Lung (tissue), 12 donors: Measurements from ENCODE around the gene GPATCH3. TPM values are rescaled to one million over a fixed set of nuclear protein-coding genes. Genes with fewer than 3 reads are reported as not detected.
"Not testable (repeated sequence)": the region's sequence is repeated elsewhere in the genome, so short reads cannot be mapped to it uniquely, and the experiment has no call there.

Experiments
- ATAC-seq: fragments of 200-7000 bp; cut with Tn5 transposase; one replicate; pipeline ENCODE4 v1.9.1; 2020; ENCODE audit warnings: moderate number of reproducible peaks; ENCODE audit not compliant: insufficient read depth, low FRiP score
- DNase-seq, 3 donors: peaks; one replicate each; pipeline ENCODE4 v3.0.0-alpha.2; 2013 to 2017
- H3K27ac ChIP-seq, 2 donors: one replicate each; pipeline ENCODE4 v1.5.1; 2013; ENCODE audit warnings: mild to moderate bottlenecking in 2 of 2, moderate library complexity in 2 of 2, control low read depth in 1 of 2, inconsistent platforms in 1 of 2, low read depth in 1 of 2, low read length in 1 of 2
- H3K27me3 ChIP-seq, 3 donors: one replicate each; pipeline ENCODE4 v1.5.1; 2013; ENCODE audit warnings: low read length in 2 of 3; ENCODE audit not compliant: control insufficient read depth in 3 of 3, insufficient read depth in 3 of 3
- H3K36me3 ChIP-seq, 4 donors: one replicate each; pipeline ENCODE4 v1.5.1; 2013; ENCODE audit warnings: low read length in 4 of 4, mild to moderate bottlenecking in 1 of 4, moderate library complexity in 1 of 4; ENCODE audit not compliant: control insufficient read depth in 4 of 4, insufficient read depth in 4 of 4
- H3K4me1 ChIP-seq, 5 donors: one replicate each; pipeline ENCODE4 v1.5.1; 2013; ENCODE audit warnings: low read length in 5 of 5, mild to moderate bottlenecking in 2 of 5, moderate library complexity in 1 of 5; ENCODE audit not compliant: control insufficient read depth in 5 of 5, insufficient read depth in 5 of 5
- H3K4me3 ChIP-seq: one replicate; pipeline ENCODE4 v1.5.1; 2013; ENCODE audit warnings: mild to moderate bottlenecking, control low read depth, moderate library complexity
- H3K9ac ChIP-seq, 2 donors: one replicate each; pipeline ENCODE4 v1.5.1; 2013; ENCODE audit warnings: low read length in 2 of 2, control low read depth in 1 of 2; ENCODE audit not compliant: insufficient read depth in 1 of 2
- H3K9me3 ChIP-seq, 4 donors: one replicate each; pipeline ENCODE4 v1.5.1; 2013; ENCODE audit warnings: low read length in 3 of 4, mild to moderate bottlenecking in 1 of 4, moderate library complexity in 1 of 4; ENCODE audit not compliant: control insufficient read depth in 4 of 4, insufficient read depth in 3 of 4
- CTCF ChIP-seq: IDR thresholded peaks from 2 replicates; pipeline ENCODE4 v1.5.1; 2012; ENCODE audit warnings: mild to moderate bottlenecking; ENCODE audit errors: control extremely low read depth, extremely low read depth
- WGBS, 2 donors: extraction: QIAGEN DNeasy Blood & Tissue Kit; methylation state at CpG; one replicate each; pipeline ENCODE4 v1.1.7; 2013; 5-methylcytosine and 5-hydroxymethylcytosine counted together
- polyA plus RNA-seq, 2 donors: library from polyadenylated mRNA; stranded (reverse); fragments of 200-250 nt; gene quantifications; one replicate each; pipeline ENCODE4 v1.2.1, GENCODE V29; 2013
- total RNA-seq, 2 donors: library from RNA; depleted of rRNA in 1 of 2; stranded (reverse); fragments of >200 nt in 1 of 2; gene quantifications; one replicate each; pipeline ENCODE4 v1.2.1, GENCODE V29; 2014 to 2021
- donor health status: control.
- donor health status: control.
- donor health status: Bipolar disorder and iron deficiency.
- donor health status: healthy.
- donor health status: DM: yes; HTN: yes; CAD: no.

The GPATCH3 gene
- total and polyA plus RNA-seq, 4 donors, result 10.4 to 17.5 (median 14.1) TPM

DNA sequence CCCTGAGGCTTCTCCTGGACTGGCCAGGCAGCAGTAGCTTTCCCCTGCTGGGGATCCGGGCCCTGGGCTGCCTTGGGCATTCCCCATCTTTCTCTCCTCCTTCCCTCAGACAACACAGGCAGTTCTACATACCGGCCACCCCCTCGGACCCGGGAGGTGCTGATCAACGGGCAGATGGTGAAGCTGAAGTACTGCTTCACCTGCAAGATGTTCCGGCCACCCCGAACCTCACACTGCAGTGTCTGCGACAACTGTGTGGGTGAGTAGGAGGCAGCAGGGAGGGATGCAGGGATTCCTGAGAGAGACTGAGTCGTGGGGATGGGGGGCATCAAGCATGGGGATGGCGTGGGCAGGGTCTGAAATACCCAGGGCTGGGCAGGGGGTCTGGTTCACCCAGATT, 51.8 kb downstream of the GPATCH3 start:
- peaks cover 0 to 11% (median 0%) of the 10 kb centered on the region in 5 donors for H3K4me1 ChIP-seq
- 91 to 94% methylated on average over 10 of the region's 10 CpGs for WGBS, 2 donors
- H3K27me3 ChIP-seq, result no peaks in the 10 kb centered on the region
- H3K9me3 ChIP-seq, result no peaks in the 10 kb centered on the region
- H3K9ac ChIP-seq, result peak overlapping the region in 1 of 2 donors; percentile 38
- H3K36me3 ChIP-seq, result peaks cover 15 to 43% (median 28%) of the 10 kb centered on the region in 4 donors
- DNase-seq, result no peak
- ATAC-seq, result no peak
- TF ChIP-seq CTCF, result no peak
- peak overlapping the region; percentile 0 to 29 for H3K27ac ChIP-seq
- H3K4me3 ChIP-seq, result no peak overlapping the region

DNA sequence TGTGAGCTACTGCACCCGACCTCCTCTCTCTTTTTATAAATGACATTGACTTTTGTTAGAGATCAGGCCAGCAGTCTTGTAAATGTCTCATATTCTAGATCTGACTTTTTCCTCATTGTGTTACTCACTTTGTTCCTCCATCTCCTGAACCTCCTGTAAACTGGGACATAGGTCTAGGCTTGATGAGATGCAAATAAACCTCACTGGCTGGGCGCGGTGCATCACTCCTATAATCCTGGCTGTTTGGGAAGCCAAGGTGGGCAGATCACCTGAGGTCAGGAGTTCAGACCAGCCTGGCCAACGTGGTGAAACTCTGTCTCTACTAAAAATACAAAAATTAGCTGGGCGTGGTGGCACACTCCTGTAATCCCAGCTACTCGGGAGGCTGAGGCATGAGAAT, 52.4 kb downstream of the GPATCH3 start:
- not testable (repeated sequence) for H3K27ac ChIP-seq, H3K27me3 ChIP-seq, ATAC-seq, DNase-seq, H3K9ac ChIP-seq, H3K4me3 ChIP-seq, H3K9me3 ChIP-seq
- 91 to 92% methylated on average over 6 of the region's 6 CpGs for WGBS, 2 donors
- H3K4me1 ChIP-seq, result peaks cover 0 to 11% (median 0%) of the 10 kb centered on the region in 5 donors
- peaks cover 12 to 42% (median 24%) of the 10 kb centered on the region in 4 donors for H3K36me3 ChIP-seq

DNA sequence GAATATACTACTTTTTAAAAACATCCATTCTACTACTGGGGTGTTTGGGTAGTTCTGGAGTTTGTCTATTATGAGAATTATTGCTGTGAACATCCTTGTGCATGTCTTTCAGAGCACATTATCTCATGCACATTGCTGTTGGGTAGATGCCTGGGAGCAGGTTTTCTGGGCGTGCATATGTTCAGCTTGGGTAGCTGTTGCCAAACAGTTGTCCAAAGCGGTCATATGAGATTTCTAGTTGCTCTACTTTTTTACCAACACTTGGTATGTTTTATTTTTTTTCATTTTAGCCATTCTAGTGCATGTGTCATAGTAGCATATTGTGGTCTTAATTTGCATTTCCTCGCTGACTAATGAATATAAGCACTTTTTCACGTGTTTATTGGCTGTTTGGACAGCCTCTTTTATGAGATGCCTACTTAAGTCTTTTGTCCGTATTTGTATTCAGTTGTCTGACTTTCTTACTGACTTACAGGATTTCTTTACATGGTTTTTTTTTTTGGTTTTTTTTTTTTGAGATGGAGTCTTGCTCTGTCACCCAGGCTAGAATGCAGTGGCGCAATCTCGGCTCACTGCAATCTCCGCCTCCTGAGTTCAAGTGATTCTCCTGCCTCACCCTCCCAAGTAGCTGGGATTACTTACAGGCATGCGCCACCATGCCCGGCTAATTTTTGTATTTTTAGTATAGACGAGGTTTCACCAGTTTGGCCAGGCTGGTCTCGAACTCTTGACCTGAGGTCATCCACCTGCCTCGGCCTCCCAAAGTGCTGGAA, 55.7 kb downstream of the GPATCH3 start:
- no peak for ATAC-seq
- Histone ChIP-seq H3K4me3 (no peak overlapping the region), H3K9ac (no peak overlapping the region), H3K4me1 (peaks cover 0 to 11% (median 0%) of the 10 kb centered on the region in 5 donors), H3K27me3 (no peaks in the 10 kb centered on the region), H3K27ac (no peak overlapping the region), H3K9me3 (no peaks in the 10 kb centered on the region), H3K36me3 (peaks cover 2 to 24% (median 12%) of the 10 kb centered on the region in 4 donors)
- TF ChIP-seq CTCF, result no peak
- WGBS, 2 donors, result 81 to 85% methylated on average over 13 of the region's 13 CpGs
- no peak for DNase-seq

Other genes starting within 250 kb of the GPATCH3 start
- gene ARID1A, start 204.5 kb downstream of the GPATCH3 start, total RNA-seq, result 100 to 1,000 TPM in 1 of 2 donors, 10 to 100 TPM in 1; 71.2 to 119 TPM
- 10 to 100 TPM; 16.1 to 28.9 TPM for gene ARID1A, start 204.5 kb downstream of the GPATCH3 start, polyA plus RNA-seq
- 10 to 100 TPM; 14.3 TPM for gene PIGV, start 112.5 kb downstream of the GPATCH3 start, total RNA-seq
- gene PIGV, start 112.5 kb downstream of the GPATCH3 start, polyA plus RNA-seq, result 10 to 100 TPM in 1 of 2 donors, 1 to 10 TPM in 1; 6.8 to 11.8 TPM
- 10 to 100 TPM; 11.6 to 23.6 TPM for gene ZDHHC18, start 73.8 kb downstream of the GPATCH3 start, total RNA-seq
- gene ZDHHC18, start 73.8 kb downstream of the GPATCH3 start, polyA plus RNA-seq, result 10 to 100 TPM; 13.0 to 39.1 TPM
- 100 to 1,000 TPM in 1 of 2 donors, 1 to 10 TPM in 1; 1.4 to 118 TPM for gene SFN, start 37.3 kb downstream of the GPATCH3 start, total RNA-seq
- 100 to 1,000 TPM in 1 of 2 donors, 10 to 100 TPM in 1; 99.4 to 178 TPM for gene SFN, start 37.3 kb downstream of the GPATCH3 start, polyA plus RNA-seq
- 10 to 100 TPM; 13.7 to 25.6 TPM for gene GPN2, start 10.2 kb downstream of the GPATCH3 start, total RNA-seq
- 10 to 100 TPM; 15.3 to 17.6 TPM for gene GPN2, start 10.2 kb downstream of the GPATCH3 start, polyA plus RNA-seq
- 1 to 10 TPM; 2.1 to 2.3 TPM for gene NR0B2, start 13.5 kb upstream of the GPATCH3 start, total RNA-seq
- 1 to 10 TPM; 1.6 to 6.0 TPM for gene NR0B2, start 13.5 kb upstream of the GPATCH3 start, polyA plus RNA-seq
- 10 to 100 TPM; 39.3 to 68.7 TPM for gene NUDC, start 21.3 kb upstream of the GPATCH3 start, total RNA-seq
- gene NUDC, start 21.3 kb upstream of the GPATCH3 start, polyA plus RNA-seq, result 10 to 100 TPM; 60.1 to 77.8 TPM
- 1 to 10 TPM; 6.6 to 9.3 TPM for gene KDF1, start 60.0 kb upstream of the GPATCH3 start, total RNA-seq
- 10 to 100 TPM in 1 of 2 donors, 1 to 10 TPM in 1; 8.3 to 12.5 TPM for gene KDF1, start 60.0 kb upstream of the GPATCH3 start, polyA plus RNA-seq
- 10 to 100 TPM in 1 of 2 donors, 1 to 10 TPM in 1; 2.0 to 23.1 TPM for gene TRNP1, start 93.2 kb upstream of the GPATCH3 start, total RNA-seq
- gene TRNP1, start 93.2 kb upstream of the GPATCH3 start, polyA plus RNA-seq, result 10 to 100 TPM in 1 of 2 donors, 1 to 10 TPM in 1; 8.3 to 21.8 TPM
- gene TENT5B, start 112.4 kb upstream of the GPATCH3 start, total RNA-seq, result 10 to 100 TPM; 22.2 to 43.1 TPM
- gene TENT5B, start 112.4 kb upstream of the GPATCH3 start, polyA plus RNA-seq, result 10 to 100 TPM; 13.5 to 17.8 TPM